ENCODE data around the gene CFAP46. TPM values are rescaled to one million over a fixed set of nuclear protein-coding genes. Genes with fewer than 3 reads are reported as not detected.

The CFAP46 gene
- total and polyA plus RNA-seq, 2 of the 8 experiments (the other 6 are each of a cell fraction or from before 2014, with no cell fraction given): 2.6 to 4.8 TPM

DNA sequence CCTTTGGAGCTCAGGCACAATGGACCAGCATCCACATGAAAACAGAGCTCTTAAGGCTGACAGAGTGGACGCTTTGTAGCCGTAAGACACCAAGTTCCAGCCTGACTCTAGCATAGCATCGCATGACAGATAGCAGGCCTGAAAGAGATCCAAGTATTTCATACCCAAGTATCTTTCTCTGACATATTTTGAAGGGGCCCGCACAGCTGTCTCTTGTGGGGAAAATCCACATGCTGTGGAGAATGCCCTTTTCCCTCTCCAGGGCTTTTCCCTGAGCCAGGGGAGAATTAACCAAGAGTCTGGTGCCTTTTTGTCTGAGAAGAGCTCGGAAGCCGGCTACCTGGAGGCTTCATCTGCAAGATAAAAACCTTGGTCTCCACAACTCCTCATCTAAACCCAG, 51.0 kb downstream of the CFAP46 start:
- no peak overlapping the region for H3K9ac ChIP-seq (replicated peaks in 1 of 4; ENCODE audit: extremely low read depth in 1 of 4, low read depth in 3 of 4, low read length in 3 of 4)
- no peak overlapping the region for H3K56ac ChIP-seq (replicated peaks; ENCODE audit: insufficient read length, low read depth, low read length)
- H3K23ac ChIP-seq (ENCODE audit: insufficient read length): no peak overlapping the region
- H3K23me2 ChIP-seq (ENCODE audit: low read depth, low read length): no peaks in the 10 kb centered on the region
- H3K4me2 ChIP-seq (ENCODE audit: insufficient read depth in 1 of 2, low read depth in 2 of 2, low read length in 2 of 2): peak overlapping the region; percentile 41 to 51; a peak in 3 of 4 replicates
- no peak overlapping the region for H4K8ac ChIP-seq (ENCODE audit: extremely low read depth, insufficient read depth, low read length)
- H3K18ac ChIP-seq (ENCODE audit: extremely low read depth, low read length): 0 out of 2 replicates have a peak overlapping the region, but pooled peaks have one; percentile 95
- WGBS, 2 experiments (ENCODE audit: extremely low coverage in 1 of 2, insufficient coverage in 1 of 2, insufficient read length in 1 of 2, insufficient replicate concordance in 2 of 2, low coverage in 1 of 2, low lambda C conversion rate in 2 of 2, missing lambda C conversion rate in 1 of 2): 55% methylated on average over 6 of the region's 6 CpGs; no CpG with 5 or more reads in 1 of the 2 experiments
- 0 out of 2 replicates have a peak overlapping the region, but pooled peaks have one; percentile 26 for H2AK5ac ChIP-seq (ENCODE audit: low read depth, low read length)
- H4K20me1 ChIP-seq (replicated peaks in 1 of 2; ENCODE audit: control insufficient read depth in 1 of 2, insufficient read depth in 2 of 2, low read length in 2 of 2): no peaks in the 10 kb centered on the region
- no peaks in the 10 kb centered on the region for H3K36me3 ChIP-seq (ENCODE audit: control insufficient read depth in 2 of 4, insufficient read depth in 4 of 4, low read length in 3 of 4)
- peaks cover 13 to 31% (median 20%) of the 10 kb centered on the region in 4 experiments for H3K4me1 ChIP-seq (replicated peaks in 1 of 4; ENCODE audit: control insufficient read depth in 3 of 4, insufficient read depth in 4 of 4, low read length in 3 of 4)
- no peak overlapping the region for H3K27ac ChIP-seq (ENCODE audit: low read depth, low read length)
- no peaks in the 10 kb centered on the region for H3K79me1 ChIP-seq (ENCODE audit: low read depth, low read length)
- ChIA-PET CTCF (ENCODE audit: partially characterized antibody) (interaction anchor here (1.1 to 5.3 kb wide), 5 partner anchors 9 to 49 kb away, joined by 3 to 37 read pairs (median 8); no protein-coding TSS in a partner anchor), POLR2A (ENCODE audit: partially characterized antibody) (interaction anchor here (1.0 kb wide), 1 partner anchor 26 kb away, joined by 5 read pairs; no protein-coding TSS in a partner anchor)
- peak overlapping the region in 1 of 4 experiments; percentile 4; a peak in 1 of 8 replicates for H3K4me3 ChIP-seq (ENCODE audit: extremely low read depth in 1 of 4, insufficient read depth in 2 of 4, low read depth in 3 of 4, low read length in 4 of 4)
- no peak for FAIRE-seq
- no peak overlapping the region for H2BK120ac ChIP-seq (replicated peaks; ENCODE audit: low read depth, low read length)
- H3K79me2 ChIP-seq (ENCODE audit: control insufficient read depth in 1 of 2, insufficient read depth in 2 of 2, low read length in 2 of 2): no peaks in the 10 kb centered on the region
- 0 out of 2 replicates have a peak overlapping the region, but pooled peaks have one; percentile 12 for H2BK15ac ChIP-seq (ENCODE audit: low read length)
- no peak overlapping the region; the same call in 1 of the 2 replicates for H2BK12ac ChIP-seq (ENCODE audit: low read depth, low read length)
- no peaks in the 10 kb centered on the region for H3K9me3 ChIP-seq (ENCODE audit: insufficient read depth in 2 of 2, low read depth in 1 of 2, low read length in 1 of 2)
- peak in 1 of 2 experiments; percentile 47 for DNase-seq (ENCODE audit: low read depth in 1 of 2, low spot score in 2 of 2)
- no peaks in the 10 kb centered on the region for H3K27me3 ChIP-seq (replicated peaks in 1 of 4; ENCODE audit: control insufficient read depth in 3 of 4, extremely low read depth in 1 of 4, insufficient read depth in 3 of 4, low read length in 3 of 4)
- peak overlapping the region; percentile 29; the same call in 1 of the 2 replicates for H2BK20ac ChIP-seq (ENCODE audit: low read length)
- no peak overlapping the region for H2AFZ ChIP-seq (ENCODE audit: low read length)
- no peak overlapping the region for H3K14ac ChIP-seq (ENCODE audit: insufficient read length)
- H3K4ac ChIP-seq (replicated peaks; ENCODE audit: insufficient read length, low read depth, low read length): no peak overlapping the region
- peak overlapping the region; percentile 62 for H4K5ac ChIP-seq (ENCODE audit: insufficient read length, low read depth, low read length)
- no peak overlapping the region for H4K91ac ChIP-seq (replicated peaks; ENCODE audit: insufficient read length, low read length)
- peak overlapping the region; percentile 41; the same call in 1 of the 2 replicates for H2BK5ac ChIP-seq (ENCODE audit: low read depth, low read length)
- TF ChIP-seq, protein P1, sequence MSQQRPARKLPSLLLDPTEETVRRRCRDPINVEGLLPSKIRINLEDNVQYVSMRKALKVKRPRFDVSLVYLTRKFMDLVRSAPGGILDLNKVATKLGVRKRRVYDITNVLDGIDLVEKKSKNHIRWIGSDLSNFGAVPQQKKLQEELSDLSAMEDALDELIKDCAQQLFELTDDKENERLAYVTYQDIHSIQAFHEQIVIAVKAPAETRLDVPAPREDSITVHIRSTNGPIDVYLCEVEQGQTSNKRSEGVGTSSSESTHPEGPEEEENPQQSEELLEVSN (IDR thresholded peaks at IDR 0.05): no peak
- no peak for TF ChIP-seq CBX5 (IDR thresholded peaks at IDR 0.05; ENCODE audit: low read depth, low read length)
- no peak for TF ChIP-seq BCL11A (IDR thresholded peaks at IDR 0.05; ENCODE audit: low read depth in 2 of 2, low read length in 2 of 2)
- TF ChIP-seq JUN (IDR thresholded peaks at IDR 0.05; ENCODE audit: low read depth, low read length): no peak
- TF ChIP-seq TCF12 (IDR thresholded peaks at IDR 0.05; ENCODE audit: low read depth, low read length): no peak
- no peak for TF ChIP-seq KDM1A (IDR thresholded peaks at IDR 0.05; ENCODE audit: borderline replicate concordance, low read length)
- TF ChIP-seq RAD21 (IDR thresholded peaks at IDR 0.05 in 1 of 2, conservative IDR thresholded peaks at IDR 0.05 in 1 of 2; ENCODE audit: low read depth in 2 of 2, low read length in 2 of 2): no peak
- TF ChIP-seq HDAC6 (IDR thresholded peaks at IDR 0.05; ENCODE audit: low read depth, low read length): no peak
- TF ChIP-seq CTBP2 (IDR thresholded peaks at IDR 0.05; ENCODE audit: borderline replicate concordance, insufficient read depth, insufficient read length, low read length): no peak
- TF ChIP-seq ASH2L (IDR thresholded peaks at IDR 0.05; ENCODE audit: low read length): no peak
- no peak for TF ChIP-seq JUND (IDR thresholded peaks at IDR 0.05; ENCODE audit: low read length)
- no peak for TF ChIP-seq EGR1 (IDR thresholded peaks at IDR 0.05; ENCODE audit: borderline replicate concordance, low read depth, low read length)
- TF ChIP-seq TBP (IDR thresholded peaks at IDR 0.05; ENCODE audit: low read depth, low read length): no peak
